K562 (cell line): ENCODE results near the gene CPN2. TPM values are rescaled to one million over a fixed set of nuclear protein-coding genes. Genes with fewer than 3 reads are reported as not detected.

Experiments
- ATAC-seq: fragments of 200-7000 bp; cut with Tn5 transposase; 3 replicates; pipeline ENCODE4 v1.9.1; 2020; ENCODE audit warnings: moderate library complexity
- BruUV-seq: library from RNA; stranded (reverse); fragments of 400-500 nt; replicated peaks from 2 replicates; lab custom pipeline; 2021; lab: Mats Ljungman, UMichigan
- CTCF ChIA-PET: fragments of 300-600 bp; formaldehyde crosslinking; extraction: SDS; loops from one replicate; lab custom pipeline; 2021; ENCODE audit warnings: low intra/inter-chr PET ratio; lab: Yijun Ruan, JAX
- POLR2A ChIA-PET: fragments of 300-600, 350-650 bp; sonication (Branson Sonifier 250); formaldehyde crosslinking; extraction: SDS; loops from one replicate; lab custom pipeline; 2021; ENCODE audit warnings: antibody characterized with exemption, inconsistent platforms; lab: Yijun Ruan, JAX
- DNase-seq, 4 experiments: peaks; one replicate each; pipeline versions ENCODE4 v3.0.0 to v3.0.0-alpha.2; 2011 to 2018; ENCODE audit warnings: low spot score in 3 of 4, mixed read lengths in 3 of 4; ENCODE audit errors: extremely low read depth in 1 of 4
- FAIRE-seq: peaks from 2 replicates; lab custom pipeline; 2011; peaks lifted over from hg19 to GRCh38; lab: Jason Lieb, UNC
- H2AFZ ChIP-seq: 2 replicates; pipeline ENCODE4 v1.6.0; 2011; ENCODE audit warnings: low read depth, low read length, control low read depth, inconsistent platforms
- H3K27ac ChIP-seq: fragments of 200-600 bp; 3 replicates; pipeline ENCODE4 v1.8.0; 2011; ENCODE audit warnings: low read depth, mild to moderate bottlenecking, control low read depth, inconsistent platforms, low read length, moderate library complexity, mixed read lengths; ENCODE audit errors: extremely low read depth
- H3K27me3 ChIP-seq, 2 experiments: fragments of 300-600 bp in 1 of 2; 2 replicates in 1 of 2; 3 replicates in 1 of 2; pipeline versions ENCODE4 v1.6.0 to v1.8.0; 2011; ENCODE audit warnings: inconsistent platforms in 2 of 2, low read length in 2 of 2, mild to moderate bottlenecking in 1 of 2, mixed read lengths in 1 of 2, moderate library complexity in 1 of 2; ENCODE audit not compliant: control insufficient read depth in 2 of 2, insufficient read depth in 2 of 2
- H3K36me3 ChIP-seq: fragments of 300-600 bp; 3 replicates; pipeline ENCODE4 v1.8.0; 2011; ENCODE audit warnings: mild to moderate bottlenecking, low read length, inconsistent platforms; ENCODE audit not compliant: control insufficient read depth, insufficient read depth
- H3K4me1 ChIP-seq, 2 experiments: fragments of 200-600 bp in 1 of 2; replicated peaks in 1 of 2; 2 replicates in 1 of 2; 3 replicates in 1 of 2; pipeline versions ENCODE4 v1.5.1 to v1.8.0; 2011; ENCODE audit warnings: inconsistent platforms in 2 of 2, low read length in 2 of 2, mild to moderate bottlenecking in 1 of 2, mixed read lengths in 1 of 2, moderate library complexity in 1 of 2; ENCODE audit not compliant: control insufficient read depth in 2 of 2, insufficient read depth in 2 of 2
- H3K4me2 ChIP-seq: 2 replicates; pipeline ENCODE4 v1.6.1; 2011; ENCODE audit warnings: low read length, control low read depth, inconsistent platforms, mixed read lengths; ENCODE audit not compliant: insufficient read depth
- H3K4me3 ChIP-seq: fragments of 200-600 bp; sonication (generic), shearing (Covaris generic); 2 replicates; pipeline ENCODE4 v1.5.1; 2016; ENCODE audit warnings: control low read depth, inconsistent platforms
- H3K79me2 ChIP-seq: fragments of 200-600 bp; 3 replicates; pipeline ENCODE4 v1.8.0; 2011; ENCODE audit warnings: low read length, inconsistent platforms; ENCODE audit not compliant: control insufficient read depth, insufficient read depth
- H3K9ac ChIP-seq, 2 experiments: 2 replicates each; pipeline versions ENCODE4 v1.6.0 to v1.6.1; 2011; ENCODE audit warnings: low read depth in 2 of 2, low read length in 2 of 2, control low read depth in 1 of 2, inconsistent platforms in 1 of 2, mild to moderate bottlenecking in 1 of 2, mixed read lengths in 1 of 2; ENCODE audit not compliant: insufficient read depth in 1 of 2
- H3K9me1 ChIP-seq: one replicate; pipeline ENCODE4 v1.6.0; 2011; ENCODE audit warnings: inconsistent platforms, mild to moderate bottlenecking, low read length, moderate library complexity; ENCODE audit not compliant: control insufficient read depth, insufficient read depth
- H3K9me3 ChIP-seq: replicated peaks from 2 replicates; pipeline ENCODE4 v1.5.1; 2011; ENCODE audit warnings: low read depth, low read length, inconsistent platforms; ENCODE audit not compliant: control insufficient read depth, insufficient read depth
- H4K20me1 ChIP-seq: replicated peaks from 2 replicates; pipeline ENCODE4 v1.6.1; 2011; ENCODE audit warnings: low read length, inconsistent platforms, mixed read lengths; ENCODE audit not compliant: control insufficient read depth, insufficient read depth
- CHCHD3 ChIP-seq: fragments of 250-450 bp; sonication (Bioruptor Pico); IDR thresholded peaks from 2 replicates; pipeline ENCODE4 v2.1.2; 2022; ENCODE audit warnings: mild to moderate bottlenecking
- FOXK1 ChIP-seq: sonication (generic); formaldehyde crosslinking; IDR thresholded peaks from 2 replicates; pipeline ENCODE4 v1.8.0; 2022; ENCODE audit warnings: missing genetic modification reagents, mild to moderate bottlenecking, borderline replicate concordance
- MAZ ChIP-seq, 2 experiments: fragments of 450-650 bp in 1 of 2; sonication (generic) in 1 of 2; formaldehyde crosslinking; IDR thresholded peaks in 1 of 2; conservative IDR thresholded peaks in 1 of 2; 2 replicates each; pipeline versions ENCODE4 v1.4.0 to v1.5.0; 2020; ENCODE audit warnings: mild to moderate bottlenecking in 1 of 2, missing genetic modification reagents in 1 of 2
- MEF2D ChIP-seq: conservative IDR thresholded peaks from 2 replicates; pipeline ENCODE4 v1.6.1; 2016; ENCODE audit warnings: low read depth, missing genetic modification characterization, missing compliant biosample characterization
- MTA1 ChIP-seq: fragments of 450-650 bp; IDR thresholded peaks from 2 replicates; pipeline ENCODE4 v1.6.1; 2017; ENCODE audit warnings: borderline replicate concordance
- MYC ChIP-seq, 2 experiments: fragments of 250-450 bp in 1 of 2; sonication (Bioruptor Pico) in 1 of 2; IDR thresholded peaks; 2 replicates each; pipeline versions ENCODE4 v1.5.1 to v1.6.1; 2012 to 2021; ENCODE audit warnings: low read depth in 2 of 2, borderline replicate concordance in 1 of 2, improper control_type of control experiment in 1 of 2, low read length in 1 of 2, mild to moderate bottlenecking in 1 of 2, moderate library complexity in 1 of 2
- PTBP1 ChIP-seq: fragments of 200-400 bp; formaldehyde crosslinking; IDR thresholded peaks from 2 replicates; pipeline ENCODE4 v1.6.1; 2017; ENCODE audit warnings: low read depth, low read length
- RFX5 ChIP-seq: IDR thresholded peaks from 2 replicates; pipeline ENCODE4 v1.6.1; 2011; ENCODE audit warnings: low read depth, mild to moderate bottlenecking, improper control_type of control experiment, low read length
- SMARCA4 ChIP-seq: fragments of 450-650 bp; IDR thresholded peaks from 2 replicates; pipeline ENCODE4 v1.6.1; 2016
- TEAD1 ChIP-seq, 2 experiments: fragments of 450-650 bp in 1 of 2; sonication (generic) in 1 of 2; formaldehyde crosslinking; IDR thresholded peaks; 2 replicates each; pipeline versions ENCODE4 v1.4.0 to v1.8.0; 2020 to 2022; ENCODE audit warnings: mild to moderate bottlenecking in 2 of 2, missing genetic modification reagents in 1 of 2
- ZFX ChIP-seq: sonication (generic); formaldehyde crosslinking; IDR thresholded peaks from 2 replicates; pipeline ENCODE4 v1.8.0; 2022; ENCODE audit warnings: mild to moderate bottlenecking, missing genetic modification reagents, moderate library complexity
- ZNF507 ChIP-seq: conservative IDR thresholded peaks from 2 replicates; pipeline ENCODE4 v1.6.1; 2017; ENCODE audit warnings: missing genetic modification characterization, missing compliant biosample characterization
- WGBS: fragments of 100-300 bp; shearing (Covaris generic); methylation state at CpG from one replicate; pipeline ENCODE4 v1.1.6; 2016; ENCODE audit warnings: low coverage, mixed read lengths; ENCODE audit not compliant: insufficient coverage; ENCODE audit errors: missing lambda C conversion rate; 5-methylcytosine and 5-hydroxymethylcytosine counted together
- in situ Hi-C: fragments of 300-500 bp; cut with MboI; formaldehyde crosslinking; loops from 4 replicates; pipeline ENCODE4 v1.15.0; 2018; ENCODE audit warnings: inconsistent platforms, mixed read lengths
- intact Hi-C: fragments of 100-400 bp; cut with micrococcal nuclease; formaldehyde crosslinking; loops from 2 replicates; pipeline ENCODE4 v1.14.2; 2022
- polyA plus RNA-seq, 8 experiments: library from polyadenylated mRNA; depleted of rRNA in 4 of 8; stranded (reverse) in 5 of 8; unstranded in 3 of 8; fragments of >200 nt; fragmentation: Nextera tagmentation in 2 of 8; fragmentation: Illumina TruSeq in 1 of 8; extraction: Ambion mirVana in 2 of 8; extraction: Trizol in 1 of 8; gene quantifications; 2 replicates each; pipeline versions ENCODE4 v1.2.1 to v1.2.3, GENCODE V29; 2011 to 2014; ENCODE audit warnings: inconsistent platforms in 1 of 8, missing spikeins in 1 of 8
- total RNA-seq, 7 experiments: library from RNA; depleted of rRNA in 6 of 7; stranded (reverse); fragments of >200 nt in 6 of 7; fragmentation: Illumina TruSeq in 2 of 7; extraction: Trizol in 2 of 7; gene quantifications; 2 replicates each; pipeline versions ENCODE4 v1.2.1 to v1.2.3, GENCODE V29; 2011 to 2021; ENCODE audit warnings: low replicate concordance in 1 of 7

Gene CPN2
- total and polyA plus RNA-seq, 9 of the 15 experiments (the other 6 are each of a cell fraction or from before 2014, with no cell fraction given): not detected

DNA sequence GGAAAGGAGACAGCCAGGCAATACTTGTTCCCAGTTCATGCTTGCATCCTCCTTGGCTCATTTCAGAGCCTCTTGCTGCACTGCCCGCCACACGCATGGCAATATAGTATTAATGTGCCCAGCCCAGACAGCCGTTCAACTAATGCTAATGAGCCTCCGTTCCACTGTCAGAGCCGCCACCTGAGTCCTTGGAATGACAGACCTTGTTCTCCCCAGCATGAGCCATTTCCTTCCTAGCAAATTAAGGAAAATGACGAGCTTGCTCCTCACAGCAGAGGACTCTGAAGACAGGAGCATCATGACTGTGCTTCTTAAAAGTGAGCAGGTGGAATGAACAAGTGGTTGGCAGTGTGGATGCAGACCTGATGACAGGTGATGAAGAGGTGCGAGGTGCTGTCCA is 29.2 kb upstream of the CPN2 start:
- Histone ChIP-seq H4K20me1 (no peaks in the 10 kb centered on the region; the same call in 1 of the 2 replicates), H3K9me1 (no peaks in the 10 kb centered on the region), H3K79me2 (no peaks in the 10 kb centered on the region), H3K4me2 (no peak overlapping the region), H3K36me3 (no peaks in the 10 kb centered on the region), H3K4me1 (peaks cover 0 to 5% of the 10 kb centered on the region in 2 experiments; a peak in 1 of 5 replicates), H3K9ac (no peak overlapping the region), H3K27me3 (peaks cover 58 to 84% of the 10 kb centered on the region in 2 experiments), H3K27ac (no peak overlapping the region), H3K4me3 (no peak overlapping the region), H2AFZ (no peak overlapping the region), H3K9me3 (no peaks in the 10 kb centered on the region)
- no peak for TF ChIP-seq ZNF507
- TF ChIP-seq RFX5: no peak
- no peak for TF ChIP-seq MEF2D (tag)
- no peak for TF ChIP-seq PTBP1
- no peak for TF ChIP-seq MAZ (CRISPR knock-in tag; conservative IDR thresholded peaks at IDR 0.05 in 1 of 2, IDR thresholded peaks at IDR 0.05 in 1 of 2)
- TF ChIP-seq CHCHD3 (CRISPR knock-in tag): no peak
- TF ChIP-seq FOXK1 (CRISPR knock-in tag): no peak
- TF ChIP-seq TEAD1 (CRISPR knock-in tag; IDR thresholded peaks at IDR 0.05): no peak
- TF ChIP-seq ZFX (CRISPR knock-in tag): no peak
- TF ChIP-seq MTA1: no peak
- no peak for TF ChIP-seq MYC (IDR thresholded peaks at IDR 0.05; ENCODE audit: low read depth, low read length)
- TF ChIP-seq MYC (CRISPR knock-in tag; IDR thresholded peaks at IDR 0.05; ENCODE audit: borderline replicate concordance, low read depth): no peak
- TF ChIP-seq SMARCA4: no peak
- in situ Hi-C loops: no loop called here
- DNase-seq (no peak), FAIRE-seq (no peak), ATAC-seq (no peak)
- no TSS peak for BruUV-seq
- 5% methylated on average over 7 of the region's 7 CpGs for WGBS
- ChIA-PET POLR2A (interaction anchor here (0.6 to 1.8 kb wide), 4 partner anchors 14 to 137 kb away, joined by 3 to 5 read pairs (median 4); no protein-coding TSS in a partner anchor), CTCF (no interaction called here)
- intact Hi-C loops: no loop called here
